A549 (cell line): ENCODE results near the gene MRPL27. TPM values are rescaled to one million over a fixed set of nuclear protein-coding genes. Genes with fewer than 3 reads are reported as not detected.

Experiments used
- ATAC-seq, 2 experiments: fragments of 200-7000 bp in 1 of 2; fragments of >200 bp in 1 of 2; cut with Nextera tagmentation in 1 of 2; cut with Tn5 transposase in 1 of 2; 3 replicates each; pipeline versions ENCODE4 v1.8.0 to v1.9.1; 2018 to 2020; ENCODE audit warnings: mild to moderate bottlenecking in 1 of 2, moderate library complexity in 1 of 2
- CTCF ChIA-PET: fragments of 300-600 bp; sonication (Branson Sonifier 250); formaldehyde crosslinking; extraction: SDS; loops from one replicate; lab custom pipeline; 2021; ENCODE audit warnings: antibody characterized with exemption, inconsistent platforms; lab: Yijun Ruan, JAX
- POLR2A ChIA-PET: fragments of 350-600 bp; formaldehyde crosslinking; extraction: SDS; loops from one replicate; lab custom pipeline; 2021; ENCODE audit warnings: antibody characterized with exemption, inconsistent platforms; lab: Yijun Ruan, JAX
- DNase-seq, 2 experiments: peaks; one replicate each; pipeline versions ENCODE4 v3.0.0 to v3.0.0-alpha.2; 2011 to 2016; ENCODE audit warnings: low read depth in 1 of 2, low spot score in 1 of 2
- FAIRE-seq: peaks from 2 replicates; lab custom pipeline; 2011; peaks lifted over from hg19 to GRCh38; lab: Jason Lieb, UNC
- H3K27ac ChIP-seq, 2 experiments: fragments of >200 bp; sonication (Bioruptor Twin); formaldehyde crosslinking; 3 replicates each; pipeline ENCODE4 v1.5.1; 2016 to 2017
- H3K4me1 ChIP-seq: fragments of >200 bp; sonication (Bioruptor Twin); formaldehyde crosslinking; 3 replicates; pipeline ENCODE4 v1.6.1; 2016
- H3K4me2 ChIP-seq: fragments of >200 bp; sonication (Bioruptor Twin); formaldehyde crosslinking; 3 replicates; pipeline ENCODE4 v1.6.1; 2016
- H3K4me3 ChIP-seq: fragments of >200 bp; sonication (Bioruptor Twin); formaldehyde crosslinking; 3 replicates; pipeline ENCODE4 v1.5.1; 2016
- H3K9me3 ChIP-seq: fragments of >200 bp; sonication (Bioruptor Twin); formaldehyde crosslinking; 3 replicates; pipeline ENCODE4 v1.6.1; 2016
- BHLHE40 ChIP-seq: IDR thresholded peaks from 2 replicates; pipeline ENCODE4 v1.6.1; 2012; ENCODE audit warnings: low read depth, low read length, inconsistent platforms
- CBX8 ChIP-seq: fragments of 200-600 bp; sonication (generic); IDR thresholded peaks from 2 replicates; pipeline ENCODE4 v1.6.1; 2016
- CEBPB ChIP-seq, 2 experiments: fragments of >200 bp in 1 of 2; sonication (Bioruptor Twin) in 1 of 2; formaldehyde crosslinking in 1 of 2; IDR thresholded peaks; 2 replicates each; pipeline ENCODE4 v1.6.1; 2012 to 2016
- CHD4 ChIP-seq: fragments of 200-600 bp; sonication (generic); IDR thresholded peaks from 2 replicates; pipeline ENCODE4 v1.6.1; 2016; ENCODE audit warnings: antibody characterized with exemption, mild to moderate bottlenecking, borderline replicate concordance
- CTCF ChIP-seq: fragments of >200 bp; sonication (Bioruptor Twin); formaldehyde crosslinking; IDR thresholded peaks from 3 replicates; pipeline ENCODE4 v1.5.1; 2016
- E2F6 ChIP-seq: IDR thresholded peaks from 2 replicates; pipeline ENCODE4 v1.6.1; 2012; ENCODE audit warnings: low read depth, borderline replicate concordance
- EP300 ChIP-seq, 2 experiments: fragments of >200 bp; sonication (Bioruptor Twin); formaldehyde crosslinking; IDR thresholded peaks; 2 replicates in 1 of 2; 3 replicates in 1 of 2; pipeline ENCODE4 v1.6.1; 2016 to 2017
- FOSL2 ChIP-seq, 2 experiments: fragments of 450-650 bp in 1 of 2; fragments of >200 bp in 1 of 2; sonication (Bioruptor Twin) in 1 of 2; formaldehyde crosslinking; IDR thresholded peaks; 2 replicates each; pipeline versions ENCODE4 v1.5.0 to v1.6.1; 2016 to 2020; ENCODE audit warnings: mild to moderate bottlenecking in 1 of 2, moderate library complexity in 1 of 2
- FOXS1 ChIP-seq: fragments of 250-450 bp; sonication (Bioruptor Pico); IDR thresholded peaks from 2 replicates; pipeline ENCODE4 v1.5.0; 2020; ENCODE audit warnings: mild to moderate bottlenecking, moderate library complexity
- HDAC2 ChIP-seq: fragments of 200-600 bp; sonication (generic); IDR thresholded peaks from 2 replicates; pipeline ENCODE4 v1.6.1; 2016
- HES2 ChIP-seq: fragments of >200 bp; sonication (Bioruptor Twin); formaldehyde crosslinking; IDR thresholded peaks from 2 replicates; pipeline ENCODE4 v1.6.1; 2016
- HEYL ChIP-seq: fragments of 250-450 bp; sonication (Bioruptor Pico); IDR thresholded peaks from 2 replicates; pipeline ENCODE4 v1.8.0; 2021; ENCODE audit warnings: mild to moderate bottlenecking, moderate library complexity
- HOXB5 ChIP-seq: fragments of 250-450 bp; sonication (Bioruptor Pico); IDR thresholded peaks from 2 replicates; pipeline ENCODE4 v1.5.0; 2020; ENCODE audit warnings: mild to moderate bottlenecking, moderate library complexity
- JUN ChIP-seq, 2 experiments: fragments of >200 bp; sonication (Bioruptor Twin); formaldehyde crosslinking; IDR thresholded peaks; 2 replicates in 1 of 2; 3 replicates in 1 of 2; pipeline ENCODE4 v1.6.1; 2016 to 2017
- MAFK ChIP-seq: fragments of 450-650 bp; IDR thresholded peaks from 2 replicates; pipeline ENCODE4 v1.6.1; 2014; ENCODE audit not compliant: partially characterized antibody
- MAX ChIP-seq: IDR thresholded peaks from 2 replicates; pipeline ENCODE4 v1.6.1; 2012
- MAZ ChIP-seq: fragments of 150-350 bp; IDR thresholded peaks from 2 replicates; pipeline ENCODE4 v1.6.1; 2014; ENCODE audit warnings: antibody characterized with exemption, low read depth, low read length, borderline replicate concordance
- NFE2L2 ChIP-seq: fragments of 150-350 bp; conservative IDR thresholded peaks from 2 replicates; pipeline ENCODE4 v1.6.1; 2014; ENCODE audit warnings: low read length
- NR3C1 ChIP-seq: fragments of >200 bp; sonication (Bioruptor Twin); formaldehyde crosslinking; IDR thresholded peaks from 3 replicates; pipeline ENCODE4 v1.6.1; 2017
- PHF8 ChIP-seq: fragments of 200-600 bp; sonication (generic); IDR thresholded peaks from 2 replicates; pipeline ENCODE4 v1.6.1; 2016; ENCODE audit warnings: low read depth, mild to moderate bottlenecking, antibody characterized with exemption, moderate library complexity, borderline replicate concordance
- RFX5 ChIP-seq: fragments of 450-650 bp; IDR thresholded peaks from 2 replicates; pipeline ENCODE4 v1.7.1; 2014; ENCODE audit warnings: antibody characterized with exemption, mild to moderate bottlenecking, moderate library complexity
- RNF2 ChIP-seq: fragments of 200-600 bp; sonication (generic); IDR thresholded peaks from 2 replicates; pipeline ENCODE4 v1.6.1; 2016; ENCODE audit warnings: low read depth, mild to moderate bottlenecking, antibody characterized with exemption, moderate library complexity, borderline replicate concordance
- SMC3 ChIP-seq: fragments of >200 bp; sonication (Bioruptor Twin); formaldehyde crosslinking; IDR thresholded peaks from 3 replicates; pipeline ENCODE4 v1.6.1; 2018; ENCODE audit warnings: inconsistent platforms
- ZNF302 ChIP-seq: fragments of 250-450 bp; sonication (Bioruptor Pico); IDR thresholded peaks from 2 replicates; pipeline ENCODE4 v1.9.0; 2021; ENCODE audit warnings: inconsistent platforms, mild to moderate bottlenecking, moderate library complexity
- WGBS: methylation state at CpG from one replicate; pipeline ENCODE4 v1.1.6; 2017; ENCODE audit errors: missing lambda C conversion rate; 5-methylcytosine and 5-hydroxymethylcytosine counted together
- polyA plus RNA-seq, 4 experiments: library from polyadenylated mRNA; depleted of rRNA in 3 of 4; stranded (reverse); fragments of >200 nt; fragmentation: RNase III in 1 of 4; extraction: RNeasy Plus Mini Kit Qiagen cat#74134 plus additional on column Dnase treatment in 1 of 4; gene quantifications; 2 replicates in 3 of 4; 3 replicates in 1 of 4; pipeline ENCODE4 v1.2.3, GENCODE V29; 2011 to 2017
- TF ChIP-seq, protein P1 (sequence below): fragments of >200 bp; sonication (Bioruptor Twin); formaldehyde crosslinking; IDR thresholded peaks from 3 replicates; pipeline ENCODE4 v1.6.1; 2016
- TF ChIP-seq, protein P2 (sequence below): fragments of 150-350 bp; IDR thresholded peaks from 2 replicates; pipeline ENCODE4 v1.6.1; 2014; ENCODE audit warnings: low read depth, mild to moderate bottlenecking, low read length

MRPL27 gene
- polyA plus RNA-seq, 2 of the 4 experiments (the other 2 are of a cell fraction), result 149 to 155 TPM

DNA sequence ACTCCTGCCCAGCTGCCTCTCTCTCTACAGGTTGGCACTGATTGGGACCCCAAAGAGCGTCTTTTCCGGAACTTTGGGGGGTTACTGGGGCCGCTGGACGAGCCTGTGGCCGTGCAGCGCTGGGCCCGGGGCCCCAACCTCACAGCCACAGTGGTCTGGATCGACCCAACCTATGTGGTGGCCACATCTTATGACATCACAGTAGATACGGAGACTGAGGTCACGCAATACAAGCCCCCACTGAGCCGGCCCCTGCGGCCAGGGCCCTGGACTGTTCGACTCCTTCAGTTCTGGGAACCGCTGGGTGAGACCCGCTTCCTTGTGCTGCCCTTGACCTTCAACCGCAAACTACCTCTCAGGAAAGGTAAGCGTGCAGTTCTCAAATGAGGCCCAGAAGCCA is 14.8 kb downstream of the MRPL27 start:
- H3K4me1 ChIP-seq, result peaks cover 3% of the 10 kb centered on the region; the same call in 1 of the 3 replicates
- DNase-seq, result no peak
- H3K9me3 ChIP-seq, result no peaks in the 10 kb centered on the region
- H3K4me3 ChIP-seq, result no peak overlapping the region
- CTCF ChIA-PET, result interaction anchor here (1.0 to 33.9 kb wide), 8 partner anchors 9 to 189 kb away, joined by 3 to 445 read pairs (median 14); partner anchors contain the start of genes EME1, LRRC59, MRPL27 and XYLT2
- FAIRE-seq, result no peak
- H3K27ac ChIP-seq, result no peak overlapping the region
- ATAC-seq, result no peak
- TF ChIP-seq CEBPB (IDR thresholded peaks at IDR 0.05) (no peak), NFE2L2 (no peak), HDAC2 (no peak), CTCF (no peak), ZNF302 (no peak), MAX (no peak), RNF2 (no peak), CHD4 (no peak), BHLHE40 (no peak), MAZ (no peak), PHF8 (no peak), HOXB5 (CRISPR knock-in tag) (no peak), FOSL2 (IDR thresholded peaks at IDR 0.05) (no peak), FOSL2 (CRISPR knock-in tag; IDR thresholded peaks at IDR 0.05) (no peak)
- TF ChIP-seq, protein P1, sequence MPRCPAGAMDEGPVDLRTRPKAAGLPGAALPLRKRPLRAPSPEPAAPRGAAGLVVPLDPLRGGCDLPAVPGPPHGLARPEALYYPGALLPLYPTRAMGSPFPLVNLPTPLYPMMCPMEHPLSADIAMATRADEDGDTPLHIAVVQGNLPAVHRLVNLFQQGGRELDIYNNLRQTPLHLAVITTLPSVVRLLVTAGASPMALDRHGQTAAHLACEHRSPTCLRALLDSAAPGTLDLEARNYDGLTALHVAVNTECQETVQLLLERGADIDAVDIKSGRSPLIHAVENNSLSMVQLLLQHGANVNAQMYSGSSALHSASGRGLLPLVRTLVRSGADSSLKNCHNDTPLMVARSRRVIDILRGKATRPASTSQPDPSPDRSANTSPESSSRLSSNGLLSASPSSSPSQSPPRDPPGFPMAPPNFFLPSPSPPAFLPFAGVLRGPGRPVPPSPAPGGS, result no peak
- TF ChIP-seq, protein P2, sequence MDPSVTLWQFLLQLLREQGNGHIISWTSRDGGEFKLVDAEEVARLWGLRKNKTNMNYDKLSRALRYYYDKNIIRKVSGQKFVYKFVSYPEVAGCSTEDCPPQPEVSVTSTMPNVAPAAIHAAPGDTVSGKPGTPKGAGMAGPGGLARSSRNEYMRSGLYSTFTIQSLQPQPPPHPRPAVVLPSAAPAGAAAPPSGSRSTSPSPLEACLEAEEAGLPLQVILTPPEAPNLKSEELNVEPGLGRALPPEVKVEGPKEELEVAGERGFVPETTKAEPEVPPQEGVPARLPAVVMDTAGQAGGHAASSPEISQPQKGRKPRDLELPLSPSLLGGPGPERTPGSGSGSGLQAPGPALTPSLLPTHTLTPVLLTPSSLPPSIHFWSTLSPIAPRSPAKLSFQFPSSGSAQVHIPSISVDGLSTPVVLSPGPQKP, result no peak
- TF ChIP-seq, all 56 proteins: peak for 0
- WGBS, result 92% methylated on average over 17 of the region's 17 CpGs
- H3K4me2 ChIP-seq, result no peak overlapping the region
- POLR2A ChIA-PET, result no interaction called here

- TF ChIP-seq HES2 (no peak), MAZ (no peak), RNF2 (no peak)
Observed at GRCh38 chr17:50356892-50357510, 16.0 kb downstream of the MRPL27 start.

GRCh38 chr17:50356418-50356817 is 16.6 kb downstream of the MRPL27 start:
- CTCF ChIA-PET, result interaction anchor here (0.6 kb wide), 1 partner anchor 41 kb away, joined by 3 read pairs; the partner anchor contains the start of gene LRRC59
- Histone ChIP-seq H3K27ac (no peak overlapping the region), H3K4me2 (no peak overlapping the region), H3K9me3 (no peaks in the 10 kb centered on the region), H3K4me1 (no peaks in the 10 kb centered on the region), H3K4me3 (no peak overlapping the region)
- FAIRE-seq, result no peak
- 95% methylated on average over 12 of the region's 12 CpGs for WGBS
- DNase-seq, result no peak
- POLR2A ChIA-PET, result no interaction called here
- ATAC-seq, result no peak
- TF ChIP-seq E2F6, result no peak
- no peak for TF ChIP-seq CHD4
- TF ChIP-seq SMC3, result no peak
- TF ChIP-seq, protein P1, result no peak
- TF ChIP-seq PHF8, result no peak
- no peak for TF ChIP-seq NR3C1
- TF ChIP-seq RFX5, result no peak
- TF ChIP-seq EP300 (IDR thresholded peaks at IDR 0.05), result no peak
- no peak for TF ChIP-seq FOXS1 (CRISPR knock-in tag)
- TF ChIP-seq MAFK, result no peak
- no peak for TF ChIP-seq CBX8
- no peak for TF ChIP-seq MAX
- no peak for TF ChIP-seq JUN (IDR thresholded peaks at IDR 0.05)
- no peak for TF ChIP-seq HEYL (CRISPR knock-in tag)

More at GRCh38 chr17:50356892-50357510, 16.0 kb downstream of the MRPL27 start:
- no peak for ATAC-seq
- H3K4me3 ChIP-seq, result no peak overlapping the region
- no peak for FAIRE-seq
- DNase-seq, result no peak
- no peak overlapping the region for H3K27ac ChIP-seq
- no peaks in the 10 kb centered on the region for H3K4me1 ChIP-seq
- H3K4me2 ChIP-seq, result no peak overlapping the region
- no peaks in the 10 kb centered on the region for H3K9me3 ChIP-seq
- ChIA-PET CTCF (interaction anchor here (0.6 kb wide), 2 partner anchors 20 to 41 kb away, joined by 3 read pairs; partner anchors contain the start of gene LRRC59), POLR2A (no interaction called here)
- WGBS, result 98% methylated on average over 12 of the region's 12 CpGs
